Measurements from ENCODE around the gene TRIM47. TPM values are rescaled to one million over a fixed set of nuclear protein-coding genes. Genes with fewer than 3 reads are reported as not detected.

Gene TRIM47
- total and polyA plus RNA-seq, 2 of the 13 experiments (the other 11 are each of a cell fraction or from before 2014, with no cell fraction given), result 33.5 to 82.0 TPM

- peak; percentile 74; the same call in 1 of the 2 replicates for TF ChIP-seq BRCA1 (CRISPR knock-in tag; IDR thresholded peaks at IDR 0.05)
- no peak for TF ChIP-seq ZNF207 (IDR thresholded peaks at IDR 0.05; ENCODE audit: borderline replicate concordance)
- no peak for TF ChIP-seq FOXA1 (IDR thresholded peaks at IDR 0.05)
- TF ChIP-seq FOXA1 (CRISPR knock-in tag; IDR thresholded peaks at IDR 0.05), result peak; percentile 26
- TF ChIP-seq NFKBIZ (CRISPR knock-in tag; IDR thresholded peaks at IDR 0.05), result no peak
- peak; percentile 76 for TF ChIP-seq ZNF687 (CRISPR knock-in tag; IDR thresholded peaks at IDR 0.05)
- TF ChIP-seq YY1 (IDR thresholded peaks at IDR 0.05; ENCODE audit: insufficient read depth, insufficient replicate concordance, low read depth, low read length), result no peak
- no peak for TF ChIP-seq ZNF75D (CRISPR knock-in tag; IDR thresholded peaks at IDR 0.05; ENCODE audit: borderline replicate concordance)
- TF ChIP-seq ZMYM4 (CRISPR knock-in tag; IDR thresholded peaks at IDR 0.05), result no peak
- TF ChIP-seq, protein P1, sequence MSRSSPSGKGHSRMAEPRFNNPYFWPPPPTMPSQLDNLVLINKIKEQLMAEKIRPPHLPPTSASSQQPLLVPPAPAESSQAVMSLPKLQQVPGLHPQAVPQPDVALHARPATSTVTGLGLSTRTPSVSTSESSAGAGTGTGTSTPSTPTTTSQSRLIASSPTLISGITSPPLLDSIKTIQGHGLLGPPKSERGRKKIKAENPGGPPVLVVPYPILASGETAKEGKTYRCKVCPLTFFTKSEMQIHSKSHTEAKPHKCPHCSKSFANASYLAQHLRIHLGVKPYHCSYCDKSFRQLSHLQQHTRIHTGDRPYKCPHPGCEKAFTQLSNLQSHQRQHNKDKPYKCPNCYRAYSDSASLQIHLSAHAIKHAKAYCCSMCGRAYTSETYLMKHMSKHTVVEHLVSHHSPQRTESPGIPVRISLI (CRISPR knock-in tag; IDR thresholded peaks at IDR 0.05; ENCODE audit: borderline replicate concordance), result no peak
- no peak for TF ChIP-seq MTA1 (CRISPR knock-in tag; IDR thresholded peaks at IDR 0.05; ENCODE audit: borderline replicate concordance)
- no peak for TF ChIP-seq IKZF5 (CRISPR knock-in tag; IDR thresholded peaks at IDR 0.05)
- TF ChIP-seq ZFAT (CRISPR knock-in tag; conservative IDR thresholded peaks at IDR 0.05), result no peak
- 0 out of 2 replicates have a peak, but pooled peaks have one; percentile 7 for TF ChIP-seq ZBTB25 (CRISPR knock-in tag; IDR thresholded peaks at IDR 0.05)
- no peak for TF ChIP-seq ASH2L (IDR thresholded peaks at IDR 0.05; ENCODE audit: insufficient read length, low read depth, low read length)
- TF ChIP-seq AGO2 (optimal IDR thresholded peaks at IDR 0.05; ENCODE audit: low read depth, low read length), result peak; percentile 98
- no peak; the same call in 1 of the 2 replicates for TF ChIP-seq CREBL2 (CRISPR knock-in tag; IDR thresholded peaks at IDR 0.05; ENCODE audit: borderline replicate concordance)
- no peak for TF ChIP-seq ZNF781 (CRISPR knock-in tag; IDR thresholded peaks at IDR 0.05; ENCODE audit: borderline replicate concordance, not compliant biosample characterization)
- TF ChIP-seq ZNF746 (CRISPR knock-in tag; IDR thresholded peaks at IDR 0.05), result no peak; the same call in 1 of the 2 replicates
- peak; percentile 79; the same call in 1 of the 2 replicates for TF ChIP-seq CCDC6 (CRISPR knock-in tag; IDR thresholded peaks at IDR 0.05)
- TF ChIP-seq NCOA5 (CRISPR knock-in tag; IDR thresholded peaks at IDR 0.05), result peak; percentile 44; the same call in 1 of the 2 replicates
- TF ChIP-seq ZNF230 (CRISPR knock-in tag; IDR thresholded peaks at IDR 0.05), result no peak; the same call in 1 of the 2 replicates
Measured at GRCh38 chr17:75877752-75878173, 618 bp downstream of the TRIM47 start (continued).

Measured in HepG2 (cell line).